Right cardiac atrium (tissue), 5 donors: ENCODE results near the gene TM9SF1. TPM values are rescaled to one million over a fixed set of nuclear protein-coding genes. Genes with fewer than 3 reads are reported as not detected.

Experiments
- ATAC-seq, 2 donors: fragments of 200-7000 bp; cut with Tn5 transposase; one replicate each; pipeline versions ENCODE4 v1.8.0 to v1.9.1; 2020; ENCODE audit warnings: moderate library complexity in 2 of 2, mild to moderate bottlenecking in 1 of 2
- DNase-seq, 3 donors: peaks; one replicate each; pipeline ENCODE4 v3.0.0-alpha.2; 2020
- H3K27ac ChIP-seq: one replicate; pipeline ENCODE4 v1.5.1; 2013; ENCODE audit warnings: mild to moderate bottlenecking, low read length, control low read depth, moderate library complexity
- H3K27me3 ChIP-seq: one replicate; pipeline ENCODE4 v1.6.1; 2013; ENCODE audit not compliant: control insufficient read depth, insufficient read depth
- H3K4me1 ChIP-seq: one replicate; pipeline ENCODE4 v1.6.1; 2013; ENCODE audit warnings: low read length; ENCODE audit not compliant: control insufficient read depth, insufficient read depth
- H3K4me3 ChIP-seq: one replicate; pipeline ENCODE4 v1.5.1; 2013; ENCODE audit warnings: low read length, control low read depth
- H3K9me3 ChIP-seq: one replicate; pipeline ENCODE4 v1.6.1; 2013; ENCODE audit warnings: low read length; ENCODE audit not compliant: control insufficient read depth
- WGBS: extraction: QIAGEN DNeasy Blood & Tissue Kit; methylation state at CpG from one replicate; pipeline ENCODE4 v1.1.7; 2013; 5-methylcytosine and 5-hydroxymethylcytosine counted together
- intact Hi-C, 4 donors: fragments of 100-400 bp; cut with DNase I; formaldehyde crosslinking; loops; one replicate each; pipeline versions ENCODE4 v1.11.0 to v1.14.0; 2022 to 2023
- polyA plus RNA-seq: library from polyadenylated mRNA; stranded (reverse); fragments of 200-250 nt; gene quantifications from one replicate; pipeline ENCODE4 v1.2.3, GENCODE V29; 2013
- total RNA-seq, 4 donors: library from RNA; stranded (reverse); fragmentation: NEBNext Ultra II Directional; extraction: Animal tissue kit (Norgen Biotek cat#: 25700); gene quantifications; one replicate each; pipeline ENCODE4 v1.2.1, GENCODE V29; 2021
- donor health status: healthy with polysubstance abuse.
- donor health status: DM: no; HTN: yes; CAD: no.
- donor health status: DM: no; HTN: no; CAD: no.
- donor health status: DM: no; HTN: yes; CAD: no; lungs with severe emphysema.
- donor health status: DM: yes; HTN: yes; CAD: no.

TM9SF1 gene
- total and polyA plus RNA-seq, 5 donors, result 14.8 to 37.6 (median 26.5) TPM

GRCh38 chr14:24146978-24147760 is 48.1 kb downstream of the TM9SF1 start, which contains the start of gene RNF31:
RNF31 (plus strand) TSS chr14:24147498; CDS start chr14:24147699, 201 bp downstream.
- Histone ChIP-seq H3K27ac (peak within 1 kb of the TSS; percentile 95), H3K9me3 (no peaks in the 10 kb centered on the region), H3K4me1 (peaks cover 12% of the 10 kb centered on the region), H3K27me3 (no peaks in the 10 kb centered on the region), H3K4me3 (peak within 1 kb of the TSS; percentile 89)
- intact Hi-C loops, result no loop called here
- under 1% methylated on average over 57 of the region's 57 CpGs for WGBS
- peak; percentile 99 for DNase-seq
- ATAC-seq, result peak; percentile 95 to 97

DNA sequence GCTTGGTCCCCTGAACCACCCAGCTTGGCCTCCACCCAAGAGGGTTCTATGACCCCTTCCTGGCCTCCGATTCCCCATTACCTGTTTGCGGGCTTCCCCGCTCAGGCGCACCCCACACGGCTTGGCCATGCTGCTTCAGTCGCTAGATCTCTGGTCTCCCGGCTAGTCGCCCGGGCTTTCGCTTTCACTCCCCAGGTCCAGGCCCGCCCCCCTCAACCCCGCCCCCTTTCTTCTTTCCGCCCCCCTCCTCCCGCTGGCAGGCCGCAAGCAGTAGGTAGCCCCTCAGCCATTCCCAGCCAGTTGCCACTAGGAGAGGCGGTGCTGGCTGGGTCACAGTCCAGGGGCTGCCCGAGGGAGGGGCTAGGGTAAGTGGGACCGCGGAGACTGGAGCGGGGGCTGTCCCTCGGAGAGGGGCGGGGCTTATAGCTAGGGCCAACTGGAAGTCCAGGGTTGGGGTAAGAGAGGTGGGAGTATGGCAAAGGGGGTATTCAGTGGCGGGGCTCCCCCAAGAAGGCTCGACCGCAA is 48.7 kb downstream of the TM9SF1 start, which contains the start of gene PSME2:
PSME2 (minus strand) TSS at position 158 of the 525 bp plus-strand sequence; CDS start at position 129, 29 bp downstream.
- intact Hi-C loops, result no loop called here
- H3K4me1 ChIP-seq, result peaks cover 12% of the 10 kb centered on the region

DNA sequence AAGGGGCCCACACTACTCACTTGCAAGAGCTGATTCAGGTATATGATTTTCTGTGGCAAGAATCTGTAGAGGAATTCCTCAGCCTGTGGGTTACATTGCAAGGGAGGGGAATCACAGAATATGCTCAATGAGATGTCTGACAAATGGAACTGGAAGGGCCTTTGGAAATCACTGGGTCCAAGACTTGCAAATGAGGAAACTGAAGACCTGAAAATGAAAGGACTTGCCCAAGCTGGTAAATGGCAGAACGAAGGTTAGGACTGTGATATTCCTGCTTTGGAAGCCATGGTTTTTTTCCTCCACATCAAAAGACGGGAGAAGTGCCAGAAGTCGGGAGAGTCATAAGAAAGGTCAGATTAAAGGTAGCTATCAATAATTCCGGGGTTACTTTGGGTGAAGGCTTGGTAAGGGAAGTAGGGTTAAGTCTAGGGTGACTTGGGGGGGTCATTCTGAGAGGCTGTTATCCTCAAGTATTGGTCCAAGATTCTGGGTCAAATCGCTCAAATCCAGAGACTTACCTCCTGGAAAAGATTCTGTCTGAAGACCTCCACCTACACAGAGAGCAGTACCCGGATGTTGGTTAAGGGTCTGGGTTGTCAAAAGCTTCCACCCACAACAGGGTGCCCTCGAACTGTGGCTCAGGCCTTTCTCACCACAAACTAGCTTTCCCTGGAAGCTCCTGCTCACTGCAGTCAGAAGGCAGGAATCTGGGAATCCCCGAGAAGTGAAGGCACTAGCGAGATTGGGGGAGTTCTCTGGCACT is 49.4 kb downstream of the TM9SF1 start:
- intact Hi-C loops, result no loop called here

More for the DNA sequence above, 48.7 kb downstream of the TM9SF1 start, which contains the start of gene PSME2:
- H3K27me3 ChIP-seq, result no peaks in the 10 kb centered on the region
- DNase-seq (peak; percentile 97 to 98 (median 97)), ATAC-seq (peak; percentile 88 to 91)
- H3K9me3 ChIP-seq, result no peaks in the 10 kb centered on the region
- peak within 1 kb of the TSS; percentile 95 for H3K27ac ChIP-seq
- peak within 1 kb of the TSS; percentile 89 for H3K4me3 ChIP-seq
- under 1% methylated on average over 25 of the region's 25 CpGs for WGBS

GRCh38 chr14:24145219-24145618 is 50.0 kb downstream of the TM9SF1 start:
- 97% methylated on average over 2 of the region's 2 CpGs for WGBS

More for the DNA sequence above, 49.4 kb downstream of the TM9SF1 start:
- Histone ChIP-seq H3K9me3 (no peaks in the 10 kb centered on the region), H3K27me3 (no peaks in the 10 kb centered on the region), H3K4me3 (peak overlapping the region; percentile 57), H3K27ac (peak overlapping the region; percentile 95), H3K4me1 (peaks cover 12% of the 10 kb centered on the region)
- DNase-seq (no peak), ATAC-seq (no peak)
- 18% methylated on average over 9 of the region's 9 CpGs for WGBS

GRCh38 chr14:24144451-24144850 is 50.8 kb downstream of the TM9SF1 start:
- no peaks in the 10 kb centered on the region for H3K27me3 ChIP-seq
- H3K27ac ChIP-seq, result no peak overlapping the region
- peaks cover 13% of the 10 kb centered on the region for H3K4me1 ChIP-seq
- 86% methylated on average over 1 of the region's 1 CpG for WGBS
- no peak overlapping the region for H3K4me3 ChIP-seq
- DNase-seq (no peak), ATAC-seq (no peak)
- no peaks in the 10 kb centered on the region for H3K9me3 ChIP-seq
- intact Hi-C loops, result no loop called here

More at GRCh38 chr14:24145219-24145618, 50.0 kb downstream of the TM9SF1 start:
- intact Hi-C loops, result no loop called here
- Histone ChIP-seq H3K4me1 (peaks cover 12% of the 10 kb centered on the region), H3K27ac (no peak overlapping the region), H3K4me3 (no peak overlapping the region), H3K27me3 (no peaks in the 10 kb centered on the region), H3K9me3 (no peaks in the 10 kb centered on the region)
- ATAC-seq (no peak), DNase-seq (no peak)

DNA sequence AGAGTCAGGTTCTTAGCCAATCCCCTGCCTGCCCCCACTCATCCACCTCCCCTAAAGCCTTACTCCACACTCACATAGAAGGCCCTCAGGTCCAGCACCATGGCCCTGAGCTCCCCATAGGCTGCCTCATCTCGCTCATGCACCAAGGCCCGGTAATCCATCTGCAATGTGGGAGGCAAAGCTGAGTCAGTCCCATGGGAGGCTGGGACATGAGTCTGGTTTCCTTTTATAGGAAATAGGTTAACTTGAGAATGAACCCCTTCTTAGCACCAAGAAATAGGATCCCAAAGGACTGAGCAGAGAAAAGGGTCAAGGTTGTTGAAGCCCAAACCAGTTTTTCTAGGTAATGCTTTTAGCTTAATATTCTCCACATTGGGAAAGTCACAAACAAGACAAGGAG is 51.7 kb downstream of the TM9SF1 start:
- Histone ChIP-seq H3K4me3 (no peak overlapping the region), H3K27ac (no peak overlapping the region), H3K4me1 (peaks cover 12% of the 10 kb centered on the region), H3K27me3 (no peaks in the 10 kb centered on the region), H3K9me3 (no peaks in the 10 kb centered on the region)
- no peak for DNase-seq
- ATAC-seq, result no peak
- WGBS, result 59% methylated on average over 2 of the region's 2 CpGs
- intact Hi-C loops, result no loop called here

DNA sequence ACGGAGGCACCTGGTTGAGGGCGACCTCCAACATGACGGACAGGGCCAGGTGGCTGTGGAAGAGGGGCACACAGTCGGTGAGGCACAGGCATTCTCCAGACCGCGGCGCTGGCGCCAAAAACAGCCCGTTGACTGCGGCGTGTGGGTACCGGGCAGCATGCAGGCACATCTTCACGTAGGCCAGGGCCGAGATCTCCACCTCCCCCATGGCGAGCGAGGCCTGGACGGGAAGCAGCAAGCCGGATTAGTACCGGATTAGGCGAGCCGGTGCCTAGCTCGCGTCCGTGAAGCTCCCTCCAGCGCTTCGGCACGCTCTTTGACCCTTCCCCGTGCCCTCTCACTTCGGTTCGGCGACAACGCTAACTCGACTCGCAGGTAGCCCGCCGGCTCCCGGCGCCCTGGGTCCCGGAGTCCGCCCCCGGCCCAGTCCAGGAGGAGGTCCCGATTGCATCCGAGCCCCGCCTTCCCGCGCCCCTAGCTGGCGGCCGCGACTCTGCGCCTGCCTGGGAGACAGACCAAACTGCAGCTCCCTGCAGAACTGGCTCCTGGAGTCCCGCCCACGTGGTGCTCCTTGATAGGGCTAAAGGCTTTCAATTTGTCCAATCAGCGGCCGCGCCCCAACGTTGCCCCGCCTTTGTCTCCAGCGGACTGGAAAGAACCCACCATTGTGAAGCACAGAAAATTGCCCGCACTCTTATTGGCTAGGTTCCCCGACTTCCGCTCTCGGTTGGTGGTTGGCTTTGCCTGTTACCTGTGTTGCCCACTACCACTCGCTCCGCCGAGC is 54.0 kb downstream of the TM9SF1 start, which contains the start of gene EMC9:
EMC9 (minus strand) TSS at position 495 of the 784 bp plus-strand sequence; CDS start at position 208, 287 bp downstream.
- DNase-seq (peak; percentile 100), ATAC-seq (peak; percentile 95 to 96)
- H3K27ac ChIP-seq, result peak within 1 kb of the TSS; percentile 98
- intact Hi-C loops, result no loop called here
- H3K9me3 ChIP-seq, result no peaks in the 10 kb centered on the region
- under 1% methylated on average over 65 of the region's 65 CpGs for WGBS
- peaks cover 6% of the 10 kb centered on the region for H3K4me1 ChIP-seq
- H3K27me3 ChIP-seq, result no peaks in the 10 kb centered on the region
- peak within 1 kb of the TSS; percentile 75 for H3K4me3 ChIP-seq

DNA sequence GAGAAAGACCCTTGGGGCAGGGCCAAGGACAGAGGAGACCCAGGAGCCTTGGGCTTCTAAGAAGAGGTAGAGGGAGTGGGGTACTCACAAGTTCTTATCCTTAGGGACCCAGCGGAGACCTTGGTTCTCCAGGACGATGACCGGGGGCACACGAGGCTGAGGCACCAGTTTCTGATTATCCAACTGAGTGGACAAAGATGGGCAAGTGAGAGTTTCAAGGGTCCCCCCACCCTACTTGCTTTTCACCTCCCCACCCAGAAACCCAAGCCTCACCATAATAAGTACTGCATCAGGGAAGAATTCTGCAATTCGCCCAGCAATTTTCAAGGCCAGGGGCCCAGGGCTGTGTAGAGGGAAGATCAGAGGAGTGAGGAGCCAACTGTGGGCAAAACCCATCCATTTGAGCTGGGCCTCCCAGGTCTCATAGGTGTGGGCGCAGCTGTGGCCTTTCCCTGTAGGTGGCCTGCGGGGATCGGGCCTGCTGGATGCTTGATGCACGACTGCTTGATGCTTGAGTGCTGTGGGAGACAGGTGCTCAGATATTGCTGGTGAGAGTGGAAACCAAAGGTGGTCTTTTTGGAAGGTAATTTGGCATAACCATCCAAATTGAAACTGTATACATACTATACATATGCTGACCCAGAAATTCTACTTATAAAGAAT is 55.8 kb downstream of the TM9SF1 start:
- DNase-seq (no peak), ATAC-seq (no peak)
- Histone ChIP-seq H3K9me3 (no peaks in the 10 kb centered on the region), H3K4me3 (no peak overlapping the region), H3K27ac (no peak overlapping the region), H3K4me1 (peaks cover 2% of the 10 kb centered on the region), H3K27me3 (no peaks in the 10 kb centered on the region)
- 89% methylated on average over 9 of the region's 9 CpGs for WGBS
- intact Hi-C loops, result no loop called here
